Osteocyte (in vitro differentiated cells): Measurements from ENCODE around the gene CCDC141. TPM values are rescaled to one million over a fixed set of nuclear protein-coding genes. Genes with fewer than 3 reads are reported as not detected.

Experiments
- DNase-seq: peaks from one replicate; pipeline ENCODE4 v3.0.0; 2021; ENCODE audit warnings: mixed read lengths; ENCODE audit not compliant: unreplicated experiment; ENCODE audit errors: extremely low spot score
- H3K27ac Mint-ChIP-seq: one replicate; pipeline ENCODE4 v1.8.0; 2021; ENCODE audit warnings: mild to moderate bottlenecking, mixed read lengths; ENCODE audit not compliant: unreplicated experiment
- H3K27me3 Mint-ChIP-seq: one replicate; pipeline ENCODE4 v1.8.0; 2021; ENCODE audit warnings: mixed read lengths; ENCODE audit not compliant: unreplicated experiment
- H3K36me3 Mint-ChIP-seq: one replicate; pipeline ENCODE4 v1.8.0; 2021; ENCODE audit warnings: mixed read lengths; ENCODE audit not compliant: unreplicated experiment
- H3K4me1 Mint-ChIP-seq: one replicate; pipeline ENCODE4 v1.8.0; 2021; ENCODE audit warnings: mixed read lengths; ENCODE audit not compliant: unreplicated experiment
- H3K4me3 Mint-ChIP-seq: one replicate; pipeline ENCODE4 v1.8.0; 2021; ENCODE audit warnings: mild to moderate bottlenecking, moderate library complexity, mixed read lengths; ENCODE audit not compliant: unreplicated experiment
- H3K9me3 Mint-ChIP-seq: one replicate; pipeline ENCODE4 v1.8.0; 2021; ENCODE audit warnings: mixed read lengths; ENCODE audit not compliant: unreplicated experiment
- total RNA-seq: library from RNA; stranded (reverse); gene quantifications from 2 replicates; pipeline ENCODE4 v1.2.1, GENCODE V29; 2021
- TF ChIP-seq, protein P1 (sequence below): fragments of 200-600 bp; sonication (generic); IDR thresholded peaks from 2 replicates; pipeline ENCODE4 v1.5.0; 2021; ENCODE audit warnings: antibody characterized with exemption, mild to moderate bottlenecking, moderate library complexity

Gene CCDC141
- total RNA-seq, 1 donor from 2014 or later: not detected

GRCh38 chr2:178927173-178927572 is 122.8 kb downstream of the CCDC141 start:
- H3K27ac Mint-ChIP-seq: no peak overlapping the region
- peaks cover 34% of the 10 kb centered on the region for H3K27me3 Mint-ChIP-seq
- DNase-seq: no peak
- TF ChIP-seq, protein P1, sequence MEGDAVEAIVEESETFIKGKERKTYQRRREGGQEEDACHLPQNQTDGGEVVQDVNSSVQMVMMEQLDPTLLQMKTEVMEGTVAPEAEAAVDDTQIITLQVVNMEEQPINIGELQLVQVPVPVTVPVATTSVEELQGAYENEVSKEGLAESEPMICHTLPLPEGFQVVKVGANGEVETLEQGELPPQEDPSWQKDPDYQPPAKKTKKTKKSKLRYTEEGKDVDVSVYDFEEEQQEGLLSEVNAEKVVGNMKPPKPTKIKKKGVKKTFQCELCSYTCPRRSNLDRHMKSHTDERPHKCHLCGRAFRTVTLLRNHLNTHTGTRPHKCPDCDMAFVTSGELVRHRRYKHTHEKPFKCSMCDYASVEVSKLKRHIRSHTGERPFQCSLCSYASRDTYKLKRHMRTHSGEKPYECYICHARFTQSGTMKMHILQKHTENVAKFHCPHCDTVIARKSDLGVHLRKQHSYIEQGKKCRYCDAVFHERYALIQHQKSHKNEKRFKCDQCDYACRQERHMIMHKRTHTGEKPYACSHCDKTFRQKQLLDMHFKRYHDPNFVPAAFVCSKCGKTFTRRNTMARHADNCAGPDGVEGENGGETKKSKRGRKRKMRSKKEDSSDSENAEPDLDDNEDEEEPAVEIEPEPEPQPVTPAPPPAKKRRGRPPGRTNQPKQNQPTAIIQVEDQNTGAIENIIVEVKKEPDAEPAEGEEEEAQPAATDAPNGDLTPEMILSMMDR: no peak
- H3K4me3 Mint-ChIP-seq: no peak overlapping the region
- H3K4me1 Mint-ChIP-seq: no peaks in the 10 kb centered on the region
- no peaks in the 10 kb centered on the region for H3K36me3 Mint-ChIP-seq
- no peaks in the 10 kb centered on the region for H3K9me3 Mint-ChIP-seq

DNA sequence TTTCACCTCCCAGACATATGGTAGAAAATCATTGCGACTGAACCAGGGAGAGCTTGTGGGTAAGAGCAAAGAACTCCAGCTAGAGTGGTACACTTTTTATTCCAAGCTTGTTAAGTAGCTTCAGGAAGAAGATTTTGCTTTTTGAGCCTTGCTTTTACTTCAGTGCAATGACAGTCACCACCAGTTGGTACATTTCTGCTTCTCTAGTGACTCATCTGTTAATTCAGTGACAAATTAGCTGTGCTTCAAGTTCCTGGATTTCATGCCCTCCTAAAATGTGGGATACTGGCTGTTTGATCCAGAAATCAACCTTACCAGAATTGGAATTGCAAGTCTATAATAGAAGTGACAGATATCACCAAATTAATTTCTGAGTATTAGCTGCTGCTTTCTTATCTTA is 125.1 kb downstream of the CCDC141 start:
- Mint-ChIP-seq H3K9me3 (no peaks in the 10 kb centered on the region), H3K36me3 (no peaks in the 10 kb centered on the region), H3K27ac (no peak overlapping the region), H3K4me1 (no peaks in the 10 kb centered on the region), H3K27me3 (peaks cover 45% of the 10 kb centered on the region), H3K4me3 (no peak overlapping the region)
- TF ChIP-seq, protein P1: no peak
- DNase-seq: no peak

DNA sequence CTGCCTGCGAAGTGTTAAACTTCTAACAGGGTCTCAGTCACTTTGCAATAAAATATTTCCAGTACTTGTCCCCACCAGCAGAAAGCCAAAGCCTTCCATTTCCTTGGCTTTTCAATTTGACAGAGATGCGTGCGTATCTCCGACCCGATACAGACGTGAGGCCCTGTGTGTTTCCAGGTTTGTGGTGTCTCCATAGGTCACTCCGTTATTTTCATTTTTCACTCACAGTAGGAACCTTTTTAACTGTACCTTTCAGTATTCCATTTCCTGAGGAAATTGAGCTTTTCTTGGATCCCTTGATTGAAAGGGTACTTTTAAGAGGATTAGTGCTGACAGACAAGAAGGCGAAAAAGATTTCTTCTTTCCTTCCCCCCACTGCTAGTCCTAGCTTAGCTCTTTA is 126.4 kb downstream of the CCDC141 start:
- Mint-ChIP-seq H3K4me1 (no peaks in the 10 kb centered on the region), H3K9me3 (no peaks in the 10 kb centered on the region), H3K4me3 (no peak overlapping the region), H3K27me3 (peaks cover 54% of the 10 kb centered on the region), H3K36me3 (no peaks in the 10 kb centered on the region), H3K27ac (no peak overlapping the region)
- no peak for DNase-seq
- TF ChIP-seq, protein P1: no peak

DNA sequence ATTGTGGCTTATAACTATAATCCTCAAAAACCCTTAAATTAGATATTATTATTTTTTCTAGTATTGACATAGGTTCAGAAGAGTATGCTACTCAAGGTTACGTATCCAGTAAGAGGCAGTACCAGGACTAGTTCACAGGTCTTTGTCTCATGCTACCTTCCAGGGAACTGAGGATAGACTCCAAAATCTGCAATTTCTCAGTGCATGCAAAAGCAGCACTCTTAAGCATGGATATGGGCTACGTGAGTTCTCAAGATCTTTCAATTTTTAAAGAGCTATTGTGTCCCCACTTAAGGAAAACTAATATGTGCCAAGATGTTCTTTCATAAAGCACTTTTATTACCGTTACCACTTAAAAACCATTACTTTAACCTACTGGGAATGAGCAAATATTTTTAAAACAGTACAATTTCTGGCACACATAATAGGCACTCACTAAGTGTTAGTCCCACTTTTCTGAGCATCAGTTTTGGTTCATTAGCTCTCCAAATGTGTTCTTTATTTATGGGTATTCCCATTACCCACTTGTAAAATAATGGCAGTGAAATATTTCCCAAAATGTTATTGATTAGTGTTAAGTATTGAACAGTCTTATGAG is 128.9 kb downstream of the CCDC141 start:
- Mint-ChIP-seq H3K4me3 (no peak overlapping the region), H3K36me3 (no peaks in the 10 kb centered on the region), H3K4me1 (no peaks in the 10 kb centered on the region)

DNA sequence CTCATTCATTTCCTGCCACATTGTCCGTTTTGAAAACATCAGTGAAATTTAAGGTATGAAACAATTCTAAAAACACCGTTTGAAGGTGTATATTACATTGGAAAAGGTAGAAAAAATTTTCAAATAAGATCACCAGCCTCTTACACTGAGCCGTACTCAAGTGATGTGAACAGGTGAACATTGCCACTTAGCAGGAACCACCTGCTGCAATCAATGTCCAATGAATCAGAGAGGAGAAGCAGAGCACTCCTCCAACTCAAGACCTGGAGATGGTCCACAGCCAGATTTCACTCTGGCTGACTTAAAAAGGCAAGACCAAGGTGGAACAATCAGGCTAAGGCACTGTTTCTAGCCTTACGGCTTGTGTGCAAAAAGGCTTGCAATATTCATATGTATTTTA is 132.4 kb downstream of the CCDC141 start:
- Mint-ChIP-seq H3K27me3 (peaks cover 45% of the 10 kb centered on the region), H3K9me3 (no peaks in the 10 kb centered on the region), H3K36me3 (no peaks in the 10 kb centered on the region), H3K4me1 (no peaks in the 10 kb centered on the region), H3K27ac (no peak overlapping the region), H3K4me3 (no peak overlapping the region)
- no peak for DNase-seq
- TF ChIP-seq, protein P1: no peak

More for the DNA sequence above, 128.9 kb downstream of the CCDC141 start:
- no peak for DNase-seq
- TF ChIP-seq, protein P1: no peak
- no peaks in the 10 kb centered on the region for H3K9me3 Mint-ChIP-seq
- H3K27ac Mint-ChIP-seq: no peak overlapping the region
- H3K27me3 Mint-ChIP-seq: peaks cover 48% of the 10 kb centered on the region
